Prostate gland (tissue), 2 donors: ENCODE results near the gene MFF. TPM values are rescaled to one million over a fixed set of nuclear protein-coding genes. Genes with fewer than 3 reads are reported as not detected.

ENCODE experiments used
- DNase-seq: peaks from one replicate; pipeline ENCODE4 v3.0.0-alpha.2; 2019; ENCODE audit warnings: low spot score
- H3K27ac ChIP-seq, 2 donors: fragments of 200-600 bp; sonication (generic); 2 replicates each; pipeline ENCODE4 v1.5.1; 2017 to 2019
- H3K27me3 ChIP-seq: fragments of 200-600 bp; sonication (generic); replicated peaks from 2 replicates; pipeline ENCODE4 v1.5.1; 2019; ENCODE audit not compliant: insufficient read depth
- H3K36me3 ChIP-seq, 2 donors: fragments of 200-600 bp; sonication (generic); 1 replicate in 1 of 2; 2 replicates in 1 of 2; pipeline versions ENCODE4 v1.5.1 to v1.8.1; 2017 to 2019
- H3K4me1 ChIP-seq: fragments of 200-600 bp; sonication (generic); replicated peaks from 2 replicates; pipeline ENCODE4 v1.5.1; 2019
- H3K4me3 ChIP-seq, 2 donors: fragments of 200-600 bp; sonication (generic); 2 replicates each; pipeline ENCODE4 v1.5.1; 2017 to 2019
- H3K9me3 ChIP-seq: fragments of 200-600 bp; sonication (generic); 2 replicates; pipeline ENCODE4 v1.5.1; 2017
- POLR2A ChIP-seq: fragments of 450-650 bp; IDR thresholded peaks from one replicate; pipeline ENCODE4 v1.6.1; 2016; ENCODE audit warnings: antibody characterized with exemption, mild to moderate bottlenecking
- POLR2AphosphoS5 ChIP-seq: sonication (generic); formaldehyde crosslinking; IDR thresholded peaks from one replicate; pipeline ENCODE4 v1.6.1; 2017; ENCODE audit warnings: antibody characterized with exemption
- WGBS: methylation state at CpG from one replicate; pipeline ENCODE4 v1.1.5; 2018; 5-methylcytosine and 5-hydroxymethylcytosine counted together
- intact Hi-C: fragments of 100-400 bp; cut with DNase I; formaldehyde crosslinking; loops from one replicate; pipeline ENCODE4 v1.14.2; 2022
- total RNA-seq, 2 donors: library from RNA; depleted of rRNA; stranded (reverse); fragments of >200 nt; gene quantifications; one replicate each; pipeline ENCODE4 v1.1.0, GENCODE V29; 2016
- TF ChIP-seq, protein P1 (sequence below), 4 experiments: fragments of 200-600 bp in 2 of 4; fragments of 450-650 bp in 2 of 4; sonication (generic) in 2 of 4; IDR thresholded peaks; 1 replicate in 3 of 4; 2 replicates in 1 of 4; pipeline ENCODE4 v1.5.1; 2016 to 2019; ENCODE audit warnings: antibody characterized with exemption in 4 of 4, mild to moderate bottlenecking in 2 of 4, moderate library complexity in 2 of 4

Gene MFF
- total RNA-seq, 2 donors from 2014 or later, result 94.7 to 180 TPM

DNA sequence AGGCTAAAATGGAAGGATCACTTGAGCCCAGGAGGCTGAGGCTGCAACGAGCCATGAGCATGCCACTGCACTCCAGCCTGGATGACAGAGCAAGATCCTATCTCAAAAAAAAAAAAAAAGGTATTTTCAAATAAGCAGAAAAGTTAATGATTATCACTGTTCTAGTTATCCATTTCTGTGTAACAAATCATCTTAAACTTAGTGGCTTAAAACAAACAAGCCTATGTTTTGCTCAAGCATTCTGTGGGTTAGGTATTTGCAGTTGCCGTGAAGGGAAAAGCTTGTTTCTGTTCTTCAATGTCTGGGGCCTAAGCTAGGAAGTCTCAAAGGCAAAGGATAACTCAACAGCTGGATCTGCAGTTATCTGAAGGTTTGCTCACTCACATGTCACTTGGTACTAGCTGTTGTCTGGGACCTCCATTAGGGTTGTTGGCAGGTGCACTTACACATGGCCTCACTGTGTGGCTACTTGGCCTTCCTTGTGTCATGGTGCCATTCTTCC lies 14.1 kb downstream of the MFF start:
- TF ChIP-seq POLR2A, result no peak
- TF ChIP-seq, protein P1, sequence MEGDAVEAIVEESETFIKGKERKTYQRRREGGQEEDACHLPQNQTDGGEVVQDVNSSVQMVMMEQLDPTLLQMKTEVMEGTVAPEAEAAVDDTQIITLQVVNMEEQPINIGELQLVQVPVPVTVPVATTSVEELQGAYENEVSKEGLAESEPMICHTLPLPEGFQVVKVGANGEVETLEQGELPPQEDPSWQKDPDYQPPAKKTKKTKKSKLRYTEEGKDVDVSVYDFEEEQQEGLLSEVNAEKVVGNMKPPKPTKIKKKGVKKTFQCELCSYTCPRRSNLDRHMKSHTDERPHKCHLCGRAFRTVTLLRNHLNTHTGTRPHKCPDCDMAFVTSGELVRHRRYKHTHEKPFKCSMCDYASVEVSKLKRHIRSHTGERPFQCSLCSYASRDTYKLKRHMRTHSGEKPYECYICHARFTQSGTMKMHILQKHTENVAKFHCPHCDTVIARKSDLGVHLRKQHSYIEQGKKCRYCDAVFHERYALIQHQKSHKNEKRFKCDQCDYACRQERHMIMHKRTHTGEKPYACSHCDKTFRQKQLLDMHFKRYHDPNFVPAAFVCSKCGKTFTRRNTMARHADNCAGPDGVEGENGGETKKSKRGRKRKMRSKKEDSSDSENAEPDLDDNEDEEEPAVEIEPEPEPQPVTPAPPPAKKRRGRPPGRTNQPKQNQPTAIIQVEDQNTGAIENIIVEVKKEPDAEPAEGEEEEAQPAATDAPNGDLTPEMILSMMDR (IDR thresholded peaks at IDR 0.05), result no peak
- TF ChIP-seq POLR2AphosphoS5, result no peak
- Histone ChIP-seq H3K36me3 (no peaks in the 10 kb centered on the region), H3K4me1 (no peaks in the 10 kb centered on the region), H3K27ac (no peak overlapping the region), H3K9me3 (no peaks in the 10 kb centered on the region), H3K27me3 (no peaks in the 10 kb centered on the region), H3K4me3 (no peak overlapping the region)
- no peak for DNase-seq
- intact Hi-C loops, result no loop called here
- 90% methylated on average over 2 of the region's 2 CpGs for WGBS

DNA sequence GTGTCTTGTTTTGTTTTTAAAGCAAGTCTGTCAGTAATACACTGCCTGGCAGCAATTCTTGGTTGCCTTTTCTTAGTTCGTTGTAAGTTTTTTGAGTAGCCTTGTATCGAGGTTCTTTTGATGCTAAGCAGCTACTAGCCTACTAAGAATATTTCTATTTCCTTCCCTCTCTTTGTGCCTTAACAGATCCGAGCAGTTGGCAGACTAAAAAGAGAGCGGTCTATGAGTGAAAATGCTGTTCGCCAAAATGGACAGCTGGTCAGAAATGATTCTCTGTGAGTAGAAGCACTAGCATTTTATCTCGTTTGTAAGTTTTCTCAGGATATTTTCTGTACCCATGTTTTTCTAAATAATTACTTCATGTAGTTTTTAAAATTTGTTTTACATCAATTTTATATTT lies 15.1 kb downstream of the MFF start:
- intact Hi-C loops, result no loop called here
- Histone ChIP-seq H3K4me3 (no peak overlapping the region), H3K36me3 (no peaks in the 10 kb centered on the region), H3K27ac (no peak overlapping the region), H3K9me3 (no peaks in the 10 kb centered on the region), H3K4me1 (no peaks in the 10 kb centered on the region), H3K27me3 (no peaks in the 10 kb centered on the region)
- TF ChIP-seq POLR2A (no peak), POLR2AphosphoS5 (no peak)
- TF ChIP-seq, protein P1 (IDR thresholded peaks at IDR 0.05), result no peak
- 76% methylated on average over 6 of the region's 6 CpGs for WGBS
- DNase-seq, result no peak

- Histone ChIP-seq H3K27ac (no peak overlapping the region), H3K9me3 (no peaks in the 10 kb centered on the region), H3K27me3 (no peaks in the 10 kb centered on the region), H3K36me3 (no peaks in the 10 kb centered on the region), H3K4me1 (no peaks in the 10 kb centered on the region), H3K4me3 (no peak overlapping the region)
- intact Hi-C loops, result no loop called here
- TF ChIP-seq, protein P1 (IDR thresholded peaks at IDR 0.05), result no peak
- no peak for TF ChIP-seq POLR2A
- TF ChIP-seq POLR2AphosphoS5, result no peak
- no peak for DNase-seq
- 72% methylated on average over 2 of the region's 2 CpGs for WGBS
Measured at GRCh38 chr2:227341553-227341952, 16.5 kb downstream of the MFF start.

GRCh38 chr2:227344231-227344630 lies 19.2 kb downstream of the MFF start:
- intact Hi-C loops, result no loop called here
- H3K27me3 ChIP-seq, result no peaks in the 10 kb centered on the region
- H3K4me3 ChIP-seq, result no peak overlapping the region
- H3K27ac ChIP-seq, result no peak overlapping the region
- 84% methylated on average over 2 of the region's 2 CpGs for WGBS
- H3K9me3 ChIP-seq, result no peaks in the 10 kb centered on the region
- no peaks in the 10 kb centered on the region for H3K36me3 ChIP-seq
- no peaks in the 10 kb centered on the region for H3K4me1 ChIP-seq
- TF ChIP-seq, protein P1 (IDR thresholded peaks at IDR 0.05), result no peak
- no peak for TF ChIP-seq POLR2AphosphoS5
- TF ChIP-seq POLR2A, result no peak
- no peak for DNase-seq

GRCh38 chr2:227347117-227347516 lies 22.1 kb downstream of the MFF start:
- TF ChIP-seq, protein P1 (IDR thresholded peaks at IDR 0.05), result no peak
- no peak for TF ChIP-seq POLR2AphosphoS5
- no peak for TF ChIP-seq POLR2A
- 76% methylated on average over 7 of the region's 7 CpGs for WGBS
- H3K4me1 ChIP-seq, result no peaks in the 10 kb centered on the region

More at GRCh38 chr2:227347117-227347516, 22.1 kb downstream of the MFF start:
- Histone ChIP-seq H3K4me3 (no peak overlapping the region), H3K27ac (no peak overlapping the region), H3K27me3 (no peaks in the 10 kb centered on the region), H3K36me3 (no peaks in the 10 kb centered on the region), H3K9me3 (no peaks in the 10 kb centered on the region)
- intact Hi-C loops, result no loop called here
- DNase-seq, result no peak
